ENCODE data around the gene ARHGAP15.

Gene ARHGAP15

DNA sequence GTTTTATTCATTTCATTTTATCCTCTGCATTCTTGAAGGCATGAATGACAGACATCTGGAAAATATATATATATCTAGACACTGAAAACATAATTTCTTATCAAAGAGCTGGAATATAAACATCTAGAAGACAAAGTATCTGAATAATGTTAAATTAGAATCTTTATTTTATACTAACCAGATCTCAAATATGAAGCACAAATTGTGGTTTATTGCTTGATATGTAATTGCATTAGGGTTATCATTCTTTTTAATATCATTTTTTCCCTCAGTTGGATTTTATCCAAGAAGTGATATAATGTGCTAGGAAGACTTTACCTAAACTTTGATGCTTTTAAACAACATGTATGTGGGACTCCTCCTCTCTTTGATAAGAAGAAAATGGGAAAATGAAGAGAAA is 331.2 kb downstream of the ARHGAP15 start:
- Histone ChIP-seq H3K79me2 (ENCODE audit: insufficient read depth, low read depth) (no peaks in the 10 kb centered on the region), H3K4me1 (ENCODE audit: low read depth, poor library complexity, severe bottlenecking) (no peaks in the 10 kb centered on the region)
- TF ChIP-seq, protein P1, sequence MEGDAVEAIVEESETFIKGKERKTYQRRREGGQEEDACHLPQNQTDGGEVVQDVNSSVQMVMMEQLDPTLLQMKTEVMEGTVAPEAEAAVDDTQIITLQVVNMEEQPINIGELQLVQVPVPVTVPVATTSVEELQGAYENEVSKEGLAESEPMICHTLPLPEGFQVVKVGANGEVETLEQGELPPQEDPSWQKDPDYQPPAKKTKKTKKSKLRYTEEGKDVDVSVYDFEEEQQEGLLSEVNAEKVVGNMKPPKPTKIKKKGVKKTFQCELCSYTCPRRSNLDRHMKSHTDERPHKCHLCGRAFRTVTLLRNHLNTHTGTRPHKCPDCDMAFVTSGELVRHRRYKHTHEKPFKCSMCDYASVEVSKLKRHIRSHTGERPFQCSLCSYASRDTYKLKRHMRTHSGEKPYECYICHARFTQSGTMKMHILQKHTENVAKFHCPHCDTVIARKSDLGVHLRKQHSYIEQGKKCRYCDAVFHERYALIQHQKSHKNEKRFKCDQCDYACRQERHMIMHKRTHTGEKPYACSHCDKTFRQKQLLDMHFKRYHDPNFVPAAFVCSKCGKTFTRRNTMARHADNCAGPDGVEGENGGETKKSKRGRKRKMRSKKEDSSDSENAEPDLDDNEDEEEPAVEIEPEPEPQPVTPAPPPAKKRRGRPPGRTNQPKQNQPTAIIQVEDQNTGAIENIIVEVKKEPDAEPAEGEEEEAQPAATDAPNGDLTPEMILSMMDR (conservative IDR thresholded peaks at IDR 0.05; ENCODE audit: low read depth, low read length) = no peak

DNA sequence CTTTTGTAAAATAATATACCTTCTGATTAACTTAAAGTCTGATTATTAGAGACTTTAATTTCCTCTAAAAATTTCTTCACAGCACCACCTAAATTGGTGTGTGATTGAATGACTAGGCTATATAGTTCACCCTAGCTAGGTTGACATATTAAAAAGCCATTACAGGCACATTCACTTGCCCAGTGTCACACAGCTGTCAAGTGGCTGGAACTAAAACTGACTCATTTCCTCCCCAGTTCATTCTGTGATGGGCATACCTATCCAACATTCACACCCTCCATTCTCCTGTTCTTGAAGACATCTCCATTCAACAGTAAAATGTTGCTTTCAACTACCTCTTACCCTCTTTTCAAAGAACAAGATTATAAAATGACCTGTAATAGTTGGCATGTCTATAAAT is 334.5 kb downstream of the ARHGAP15 start:
- Histone ChIP-seq H3K27me3 (ENCODE audit: insufficient read depth, low read depth) (no peaks in the 10 kb centered on the region), H3K9ac (no peak overlapping the region), H3K4me1 (ENCODE audit: low read depth, poor library complexity, severe bottlenecking) (peaks cover 23% of the 10 kb centered on the region), H3K27ac (no peak overlapping the region), H2AFZ (ENCODE audit: low read depth) (no peak overlapping the region), H3K4me2 (no peak overlapping the region), H4K20me1 (ENCODE audit: insufficient read depth) (no peaks in the 10 kb centered on the region), H3K4me3 (IDR thresholded peaks at IDR 0.05; ENCODE audit: insufficient read depth, low read depth, low read length) (no peak overlapping the region), H3K79me2 (ENCODE audit: insufficient read depth, low read depth) (no peaks in the 10 kb centered on the region), H3K36me3 (ENCODE audit: insufficient read depth) (no peaks in the 10 kb centered on the region)
- TF ChIP-seq, protein P1 (conservative IDR thresholded peaks at IDR 0.05; ENCODE audit: low read depth, low read length) = no peak

More for the DNA sequence above, 331.2 kb downstream of the ARHGAP15 start:
- Histone ChIP-seq H3K27ac (no peak overlapping the region), H3K27me3 (ENCODE audit: insufficient read depth, low read depth) (no peaks in the 10 kb centered on the region), H3K4me2 (no peak overlapping the region), H3K9ac (no peak overlapping the region), H2AFZ (ENCODE audit: low read depth) (no peak overlapping the region), H4K20me1 (ENCODE audit: insufficient read depth) (no peaks in the 10 kb centered on the region), H3K4me3 (IDR thresholded peaks at IDR 0.05; ENCODE audit: insufficient read depth, low read depth, low read length) (no peak overlapping the region), H3K36me3 (ENCODE audit: insufficient read depth) (no peaks in the 10 kb centered on the region)

GRCh38 chr2:143466391-143466790 is 337.2 kb downstream of the ARHGAP15 start:
- TF ChIP-seq, protein P1 (conservative IDR thresholded peaks at IDR 0.05; ENCODE audit: low read depth, low read length) = no peak
- H3K36me3 ChIP-seq (ENCODE audit: insufficient read depth) = no peaks in the 10 kb centered on the region
- no peak overlapping the region for H3K27ac ChIP-seq
- no peak overlapping the region for H3K4me2 ChIP-seq
- H2AFZ ChIP-seq (ENCODE audit: low read depth) = no peak overlapping the region
- H4K20me1 ChIP-seq (ENCODE audit: insufficient read depth) = no peaks in the 10 kb centered on the region
- no peak overlapping the region for H3K4me3 ChIP-seq (IDR thresholded peaks at IDR 0.05; ENCODE audit: insufficient read depth, low read depth, low read length)
- H3K4me1 ChIP-seq (ENCODE audit: low read depth, poor library complexity, severe bottlenecking) = peaks cover 31% of the 10 kb centered on the region
- no peak overlapping the region for H3K9ac ChIP-seq
- no peaks in the 10 kb centered on the region for H3K79me2 ChIP-seq (ENCODE audit: insufficient read depth, low read depth)
- H3K27me3 ChIP-seq (ENCODE audit: insufficient read depth, low read depth) = no peaks in the 10 kb centered on the region

GRCh38 chr2:143467011-143467410 is 337.8 kb downstream of the ARHGAP15 start:
- no peak overlapping the region; the same call in 1 of the 2 replicates for H3K4me2 ChIP-seq

More at GRCh38 chr2:143467011-143467410, 337.8 kb downstream of the ARHGAP15 start:
- Histone ChIP-seq H3K4me1 (ENCODE audit: low read depth, poor library complexity, severe bottlenecking) (peaks cover 31% of the 10 kb centered on the region), H3K27me3 (ENCODE audit: insufficient read depth, low read depth) (no peaks in the 10 kb centered on the region), H3K36me3 (ENCODE audit: insufficient read depth) (no peaks in the 10 kb centered on the region), H3K27ac (no peak overlapping the region), H3K4me3 (IDR thresholded peaks at IDR 0.05; ENCODE audit: insufficient read depth, low read depth, low read length) (no peak overlapping the region), H3K9ac (no peak overlapping the region), H2AFZ (ENCODE audit: low read depth) (no peak overlapping the region), H3K79me2 (ENCODE audit: insufficient read depth, low read depth) (no peaks in the 10 kb centered on the region), H4K20me1 (ENCODE audit: insufficient read depth) (no peaks in the 10 kb centered on the region)
- TF ChIP-seq, protein P1 (conservative IDR thresholded peaks at IDR 0.05; ENCODE audit: low read depth, low read length) = no peak

Data from KMS-11 (cell line).